GM21619 (cell line): Measurements from ENCODE around the gene NPVF.

Experiments used
- ATAC-seq: cut with Tn5 transposase; IDR thresholded peaks from one replicate; pipeline ENCODE4 v1.9.1; 2021; ENCODE audit not compliant: unreplicated experiment

The NPVF gene, protein sequence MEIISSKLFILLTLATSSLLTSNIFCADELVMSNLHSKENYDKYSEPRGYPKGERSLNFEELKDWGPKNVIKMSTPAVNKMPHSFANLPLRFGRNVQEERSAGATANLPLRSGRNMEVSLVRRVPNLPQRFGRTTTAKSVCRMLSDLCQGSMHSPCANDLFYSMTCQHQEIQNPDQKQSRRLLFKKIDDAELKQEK

DNA sequence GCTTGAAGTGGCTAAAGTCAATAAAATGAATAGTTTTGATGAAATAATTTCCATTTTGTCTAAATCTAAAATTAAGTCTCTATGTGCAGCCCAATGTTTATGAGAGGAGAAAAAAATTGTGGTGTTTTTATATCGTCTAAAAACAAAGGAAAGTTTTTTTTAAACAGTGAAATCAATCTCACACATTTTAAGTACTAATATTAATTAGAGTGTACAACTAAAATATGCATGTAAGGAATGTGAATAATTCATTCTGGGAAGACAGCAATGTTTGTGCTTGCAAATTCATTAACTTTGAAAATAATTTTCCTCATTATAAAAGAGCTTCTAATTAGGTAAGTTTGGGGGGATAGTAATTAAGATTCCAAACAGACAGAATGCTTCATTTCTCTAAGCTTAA is at the start of gene NPVF:
TSS of gene NPVF (minus strand) at position 101 of the 400 bp plus-strand sequence. CDS start at position 54, 47 bp downstream.
- ATAC-seq, result no peak

DNA sequence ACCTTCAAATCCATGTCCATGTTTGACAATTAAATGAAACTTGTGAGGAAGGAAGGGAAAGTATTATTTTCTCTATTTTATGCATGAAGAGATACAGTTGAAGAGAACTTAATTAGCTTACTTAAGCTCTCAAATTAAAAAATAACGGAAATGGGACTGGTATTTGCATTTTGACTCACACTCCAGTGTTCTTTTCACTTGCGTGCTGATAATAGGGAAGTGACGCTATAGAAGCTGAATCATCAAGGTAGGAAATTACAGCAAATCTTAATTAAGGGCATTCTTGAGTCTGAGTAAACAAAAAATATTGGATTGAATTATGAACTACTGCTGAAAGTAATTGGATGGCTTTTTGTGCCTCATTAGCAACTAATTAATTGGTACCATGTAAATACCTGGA is 44.0 kb upstream of the NPVF start:
- ATAC-seq, result no peak

- no peak for ATAC-seq
These were observed 35.1 kb upstream of the NPVF start for GRCh38 chr7:25263337-25263736.

DNA sequence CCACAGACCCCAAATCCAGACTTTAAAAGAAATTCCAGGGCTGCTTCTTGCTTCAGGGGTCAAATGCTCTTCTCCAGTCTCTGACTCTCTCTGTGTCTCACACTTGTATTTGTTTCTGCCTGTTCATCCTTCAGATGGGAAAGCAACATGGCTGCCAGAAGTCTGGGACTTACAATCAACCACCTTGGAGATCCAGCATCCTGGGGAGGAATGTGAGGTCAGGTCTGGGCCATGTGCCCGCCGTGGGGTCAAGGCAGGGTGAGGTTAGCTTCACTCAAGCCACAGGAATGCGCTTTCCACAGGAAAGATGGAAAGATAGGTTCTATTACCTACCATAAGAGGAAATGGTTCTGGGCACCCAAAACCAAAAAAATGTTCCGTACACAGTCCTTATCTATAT is 34.3 kb upstream of the NPVF start:
- ATAC-seq, result no peak

DNA sequence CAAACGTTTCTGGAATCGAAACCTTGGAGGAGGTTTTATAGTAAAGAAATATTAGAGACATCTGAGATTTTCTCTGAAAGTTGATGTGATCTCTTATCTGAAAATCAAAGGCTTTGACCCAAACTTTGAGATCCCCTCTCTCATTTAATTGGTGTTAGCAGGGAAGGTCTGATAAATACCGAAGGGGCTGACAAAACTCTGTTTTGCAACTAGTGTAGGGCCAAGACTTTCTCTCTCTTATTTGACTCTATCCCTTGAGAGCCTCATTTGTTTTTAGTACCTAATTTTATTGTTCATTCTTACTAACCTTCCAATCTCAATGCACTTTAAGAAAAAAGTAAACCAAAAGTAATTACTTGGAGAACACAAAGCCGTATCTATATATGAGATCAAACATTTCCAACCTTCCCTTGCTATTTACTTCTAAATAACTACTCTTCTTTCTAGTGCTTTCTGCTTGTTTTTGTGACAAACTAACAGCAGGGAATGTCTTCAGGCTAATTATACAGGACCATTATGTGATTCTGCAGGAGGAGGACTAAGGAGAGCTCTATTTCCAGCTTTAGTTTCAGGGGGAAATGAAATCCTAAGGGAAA is 33.4 kb upstream of the NPVF start:
- no peak for ATAC-seq

DNA sequence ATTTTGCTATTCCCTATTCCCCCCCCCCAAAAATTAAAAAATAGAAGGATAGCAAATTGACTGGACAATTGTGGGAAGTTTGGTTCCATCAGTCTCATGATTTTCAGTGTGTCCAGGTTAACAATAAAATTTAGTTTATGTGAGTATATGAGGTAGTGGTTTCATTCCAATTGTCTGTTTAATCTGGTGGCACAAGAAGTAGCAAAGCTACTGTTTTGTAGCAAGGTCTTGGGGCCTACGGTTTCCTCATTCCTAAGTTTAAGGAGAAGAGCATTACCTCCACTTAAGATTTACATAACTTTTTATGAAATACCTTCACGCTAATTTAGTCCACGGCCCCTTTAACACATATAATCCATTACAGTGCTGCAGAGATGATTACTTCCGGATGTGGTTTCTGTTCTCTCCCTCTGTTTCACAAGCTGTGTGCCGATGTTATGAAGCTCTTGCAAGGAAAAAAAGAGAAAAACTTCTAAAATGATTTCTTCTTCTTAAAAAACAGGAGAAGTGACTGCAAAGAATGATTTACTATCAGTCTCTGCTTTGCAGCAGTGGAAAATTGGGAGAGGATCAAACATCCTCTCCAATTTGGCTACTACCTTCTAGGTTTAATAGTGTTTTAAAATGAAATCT is 32.7 kb upstream of the NPVF start:
- ATAC-seq, result peak; percentile 74

DNA sequence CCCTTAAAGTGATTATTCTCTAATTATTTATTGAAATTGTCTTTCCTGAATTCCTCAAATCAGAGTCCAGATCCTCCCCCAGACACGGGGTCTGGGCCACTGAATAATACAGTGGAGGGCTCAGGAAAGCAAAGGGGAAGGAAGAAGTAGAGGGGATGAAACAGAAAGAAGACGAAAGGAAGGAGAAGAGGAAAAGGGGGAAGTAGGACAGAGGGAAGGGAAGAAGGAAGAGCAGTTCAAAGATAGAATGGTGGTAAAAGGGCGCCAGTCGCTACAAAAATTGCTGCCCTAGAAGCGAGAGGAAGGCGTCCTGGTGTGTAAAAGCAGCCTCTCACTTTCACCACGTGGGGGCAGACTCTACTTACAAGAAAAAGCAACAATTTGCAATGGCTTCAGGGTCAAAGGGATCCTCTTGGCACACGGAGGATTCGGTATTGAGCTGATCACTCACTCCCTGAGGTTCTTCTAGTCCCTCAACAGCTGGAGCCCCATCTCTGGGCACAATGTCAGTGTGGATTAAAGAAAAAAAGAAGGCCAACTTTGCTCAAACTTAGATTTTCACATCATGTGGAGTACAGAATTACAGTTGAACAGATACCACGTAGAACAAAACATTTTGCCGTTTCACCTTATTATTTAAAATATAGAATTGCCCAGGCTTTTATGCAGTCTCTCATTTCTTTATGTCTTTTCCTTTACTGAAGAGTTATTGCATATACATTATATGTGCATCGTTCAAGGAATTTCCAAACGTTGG is 31.4 kb upstream of the NPVF start:
- peak; percentile 69 for ATAC-seq

DNA sequence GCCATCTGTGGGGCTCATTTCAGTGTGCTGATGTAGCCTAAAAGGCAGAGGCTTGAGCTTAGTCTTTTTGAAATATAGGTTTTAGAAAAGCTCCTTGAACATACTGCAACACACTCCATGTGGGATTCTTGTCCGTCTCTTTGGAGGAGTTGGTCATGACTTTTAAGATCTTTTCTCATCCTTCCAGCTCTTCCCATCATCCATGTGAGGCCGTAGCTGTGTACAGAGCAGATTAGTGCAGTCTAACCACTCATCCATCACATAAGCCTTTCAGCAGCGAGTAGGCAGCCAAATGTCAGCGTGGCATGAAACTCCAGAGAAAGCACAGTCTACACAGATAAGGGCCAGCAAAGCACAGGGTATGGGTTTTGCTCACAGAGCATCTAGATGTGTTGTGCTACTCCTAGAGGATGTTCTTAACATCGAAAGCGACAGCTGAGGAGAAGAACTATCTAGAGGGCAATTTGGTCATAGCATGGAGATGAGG is 28.1 kb upstream of the NPVF start:
- no peak for ATAC-seq

- ATAC-seq, result no peak
These were observed 27.5 kb upstream of the NPVF start for GRCh38 chr7:25255611-25256332.

GRCh38 chr7:25254604-25255003 is 26.3 kb upstream of the NPVF start:
- ATAC-seq, result no peak

- ATAC-seq, result no peak
These were observed 25.4 kb upstream of the NPVF start for GRCh38 chr7:25253714-25254113.

DNA sequence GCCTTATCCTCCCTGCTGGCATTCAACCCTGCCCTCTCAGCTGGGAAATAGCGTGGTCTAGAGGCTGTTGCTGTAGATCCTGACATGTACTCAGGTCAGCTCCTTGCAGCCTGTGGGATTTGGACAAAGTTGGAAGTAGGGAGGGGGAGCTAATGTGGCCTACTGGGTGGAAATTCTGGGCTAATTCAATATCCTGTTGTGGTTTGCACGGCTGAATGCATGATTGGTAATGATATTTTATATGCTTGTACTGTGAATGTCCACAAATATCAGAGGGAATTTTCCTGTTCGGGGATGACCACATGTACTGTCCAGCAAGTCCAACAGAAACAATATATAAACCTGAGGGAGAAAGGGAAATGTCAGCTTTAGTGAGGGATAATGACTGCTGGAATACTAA is 22.1 kb upstream of the NPVF start:
- no peak for ATAC-seq

DNA sequence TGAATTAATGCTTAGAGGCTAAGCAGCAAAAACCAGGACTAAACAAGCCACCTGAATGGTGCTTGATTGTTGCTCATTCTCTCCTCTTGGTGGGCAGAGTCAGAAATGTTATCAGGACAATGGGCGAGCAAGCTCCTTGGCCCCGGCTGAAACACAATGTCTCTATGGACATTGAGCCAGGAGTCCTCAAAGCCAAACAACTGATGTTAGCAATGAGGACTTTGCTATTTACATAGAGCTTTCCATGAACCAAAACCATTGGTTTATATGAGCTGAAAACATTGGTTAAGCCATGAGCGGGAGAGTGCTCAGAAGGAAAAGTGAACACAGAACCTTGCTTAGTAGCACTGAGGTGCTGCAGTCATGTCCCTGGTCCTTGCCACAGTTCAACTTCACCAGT is 21.5 kb upstream of the NPVF start:
- ATAC-seq, result no peak

- no peak for ATAC-seq
These were observed 18.0 kb upstream of the NPVF start for GRCh38 chr7:25246306-25246705.

- no peak for ATAC-seq
These were observed 16.2 kb upstream of the NPVF start for GRCh38 chr7:25244254-25245033.

- no peak for ATAC-seq
These were observed 14.4 kb upstream of the NPVF start for GRCh38 chr7:25242678-25243077.

DNA sequence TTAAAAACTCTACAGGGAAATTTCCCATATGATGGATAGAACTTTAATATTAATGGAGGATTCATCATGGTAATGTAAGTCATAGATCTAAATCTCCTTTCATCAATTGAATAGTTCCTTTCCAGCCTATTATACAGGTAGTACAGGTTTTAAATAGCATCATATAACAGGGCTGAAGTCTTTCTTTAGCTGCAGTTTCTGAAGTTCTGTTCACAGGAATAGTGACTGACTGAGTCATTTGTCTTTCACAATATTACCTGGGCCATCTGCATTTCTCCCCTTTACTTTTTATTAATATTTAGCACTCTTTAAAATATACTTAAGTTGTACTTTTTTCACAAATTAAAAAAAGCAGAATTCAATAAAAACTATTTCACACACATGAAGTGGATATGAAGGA is 12.6 kb upstream of the NPVF start:
- ATAC-seq, result no peak

GRCh38 chr7:25240340-25240739 is 12.1 kb upstream of the NPVF start:
- ATAC-seq, result no peak

DNA sequence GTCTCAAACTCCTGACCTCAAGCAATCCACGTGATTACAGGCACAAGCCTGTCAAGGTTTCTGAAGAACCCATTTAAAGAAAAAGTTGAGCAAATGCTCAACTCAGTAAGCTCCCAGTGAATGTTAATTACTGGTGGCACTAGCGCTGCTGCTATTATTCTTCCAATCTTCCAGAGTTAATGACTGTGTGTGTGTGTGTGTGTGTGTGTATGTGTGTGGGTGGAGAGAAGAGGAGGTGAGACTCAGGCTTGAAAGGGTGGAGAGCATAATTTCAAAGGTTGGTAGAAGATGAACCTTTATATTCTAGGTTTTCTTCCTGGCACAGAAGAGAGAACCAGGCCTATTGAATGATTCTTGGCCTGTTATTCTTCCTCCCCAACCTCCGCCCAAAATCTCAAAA is 11.6 kb upstream of the NPVF start:
- ATAC-seq, result no peak

GRCh38 chr7:25238066-25238725 is 9.9 kb upstream of the NPVF start:
- no peak for ATAC-seq
